ENCODE results near the gene ARHGAP40.

DNA sequence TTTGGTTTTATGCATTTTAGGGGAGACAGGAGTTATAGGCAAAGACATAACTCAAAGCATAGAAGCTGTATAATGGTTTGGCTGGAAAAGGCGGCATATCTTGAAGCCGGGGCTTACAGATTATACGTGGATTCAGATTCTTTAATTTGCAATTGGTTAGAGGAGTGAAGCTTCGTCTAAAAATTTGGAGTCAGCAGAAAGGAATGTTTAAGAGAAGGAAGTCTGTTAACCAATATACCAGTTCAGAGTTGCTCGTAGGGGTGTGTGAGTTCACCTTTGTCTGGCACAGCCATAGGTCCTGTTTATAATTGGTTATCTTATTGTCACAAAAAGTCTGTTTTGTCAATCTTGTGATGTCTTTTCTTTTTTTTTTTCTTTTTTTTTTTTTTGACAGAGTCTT lies 8.9 kb downstream of the ARHGAP40 start:
- TF ChIP-seq CSDC2 (CRISPR knock-in tag; IDR thresholded peaks at IDR 0.05): no peak
- TF ChIP-seq ZFP3 (CRISPR knock-in tag; IDR thresholded peaks at IDR 0.05): no peak
